ENCODE data around the gene GCNT2. TPM values are rescaled to one million over a fixed set of nuclear protein-coding genes. Genes with fewer than 3 reads are reported as not detected.
A peak's percentile ranks its signal among the peaks of the same experiment; 100 is the strongest.

GCNT2 gene
- total RNA-seq, 1 experiment from 2014 or later, result 51.2 TPM

DNA sequence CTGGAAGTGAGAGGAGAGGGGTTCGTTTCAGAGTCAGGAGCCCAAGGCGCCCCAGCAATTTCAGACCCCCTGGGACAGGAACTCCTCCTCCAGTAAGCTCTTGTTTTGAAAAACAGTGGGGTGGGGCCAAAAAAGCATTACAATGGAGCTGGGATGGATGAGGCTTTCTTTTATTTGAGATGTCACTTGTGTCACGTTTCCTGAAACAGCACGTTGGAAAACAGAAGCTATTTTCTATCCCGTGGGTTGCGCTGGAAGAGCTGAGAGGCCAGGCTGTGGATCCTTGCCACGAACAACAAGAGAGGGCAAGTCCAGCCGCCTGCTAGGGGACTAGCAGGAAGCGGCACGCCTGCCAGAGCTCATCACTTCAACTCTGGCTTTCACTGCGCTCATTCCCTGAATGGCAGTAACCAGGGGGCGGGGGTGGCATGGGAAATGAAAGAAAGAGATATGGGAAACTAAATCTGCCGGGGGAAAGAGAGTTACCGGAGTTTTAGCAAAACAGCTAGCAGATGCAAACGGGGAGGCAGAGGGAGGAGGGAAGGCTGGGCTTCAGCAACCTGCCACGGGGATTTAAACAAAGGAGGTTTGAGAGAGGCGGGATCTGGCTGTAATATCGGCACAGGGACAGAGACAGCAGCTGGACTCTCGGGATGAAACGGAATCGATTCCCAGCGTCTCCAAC, 34.6 kb downstream of the GCNT2 start (continued):
- TF ChIP-seq, protein P1, sequence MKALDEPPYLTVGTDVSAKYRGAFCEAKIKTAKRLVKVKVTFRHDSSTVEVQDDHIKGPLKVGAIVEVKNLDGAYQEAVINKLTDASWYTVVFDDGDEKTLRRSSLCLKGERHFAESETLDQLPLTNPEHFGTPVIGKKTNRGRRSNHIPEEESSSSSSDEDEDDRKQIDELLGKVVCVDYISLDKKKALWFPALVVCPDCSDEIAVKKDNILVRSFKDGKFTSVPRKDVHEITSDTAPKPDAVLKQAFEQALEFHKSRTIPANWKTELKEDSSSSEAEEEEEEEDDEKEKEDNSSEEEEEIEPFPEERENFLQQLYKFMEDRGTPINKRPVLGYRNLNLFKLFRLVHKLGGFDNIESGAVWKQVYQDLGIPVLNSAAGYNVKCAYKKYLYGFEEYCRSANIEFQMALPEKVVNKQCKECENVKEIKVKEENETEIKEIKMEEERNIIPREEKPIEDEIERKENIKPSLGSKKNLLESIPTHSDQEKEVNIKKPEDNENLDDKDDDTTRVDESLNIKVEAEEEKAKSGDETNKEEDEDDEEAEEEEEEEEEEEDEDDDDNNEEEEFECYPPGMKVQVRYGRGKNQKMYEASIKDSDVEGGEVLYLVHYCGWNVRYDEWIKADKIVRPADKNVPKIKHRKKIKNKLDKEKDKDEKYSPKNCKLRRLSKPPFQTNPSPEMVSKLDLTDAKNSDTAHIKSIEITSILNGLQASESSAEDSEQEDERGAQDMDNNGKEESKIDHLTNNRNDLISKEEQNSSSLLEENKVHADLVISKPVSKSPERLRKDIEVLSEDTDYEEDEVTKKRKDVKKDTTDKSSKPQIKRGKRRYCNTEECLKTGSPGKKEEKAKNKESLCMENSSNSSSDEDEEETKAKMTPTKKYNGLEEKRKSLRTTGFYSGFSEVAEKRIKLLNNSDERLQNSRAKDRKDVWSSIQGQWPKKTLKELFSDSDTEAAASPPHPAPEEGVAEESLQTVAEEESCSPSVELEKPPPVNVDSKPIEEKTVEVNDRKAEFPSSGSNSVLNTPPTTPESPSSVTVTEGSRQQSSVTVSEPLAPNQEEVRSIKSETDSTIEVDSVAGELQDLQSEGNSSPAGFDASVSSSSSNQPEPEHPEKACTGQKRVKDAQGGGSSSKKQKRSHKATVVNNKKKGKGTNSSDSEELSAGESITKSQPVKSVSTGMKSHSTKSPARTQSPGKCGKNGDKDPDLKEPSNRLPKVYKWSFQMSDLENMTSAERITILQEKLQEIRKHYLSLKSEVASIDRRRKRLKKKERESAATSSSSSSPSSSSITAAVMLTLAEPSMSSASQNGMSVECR (CRISPR knock-in tag; IDR thresholded peaks at IDR 0.05; ENCODE audit: borderline replicate concordance), result no peak
- no peak for TF ChIP-seq STAT6 (CRISPR knock-in tag; conservative IDR thresholded peaks at IDR 0.05; ENCODE audit: low read depth)

DNA sequence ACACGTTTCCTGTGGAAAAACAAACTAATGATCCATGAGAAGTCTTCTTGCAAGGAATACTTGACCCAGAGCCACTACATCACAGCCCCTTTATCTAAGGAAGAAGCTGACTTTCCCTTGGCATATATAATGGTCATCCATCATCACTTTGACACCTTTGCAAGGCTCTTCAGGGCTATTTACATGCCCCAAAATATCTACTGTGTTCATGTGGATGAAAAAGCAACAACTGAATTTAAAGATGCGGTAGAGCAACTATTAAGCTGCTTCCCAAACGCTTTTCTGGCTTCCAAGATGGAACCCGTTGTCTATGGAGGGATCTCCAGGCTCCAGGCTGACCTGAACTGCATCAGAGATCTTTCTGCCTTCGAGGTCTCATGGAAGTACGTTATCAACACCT, 35.4 kb downstream of the GCNT2 start:
- H3K27ac Mint-ChIP-seq, result peak overlapping the region; percentile 97
- no peak for ATAC-seq
- H3K4me3 Mint-ChIP-seq, result peak overlapping the region; percentile 94
- H3K36me3 Mint-ChIP-seq, result peaks cover 17% of the 10 kb centered on the region
- no peaks in the 10 kb centered on the region for H3K27me3 Mint-ChIP-seq (ENCODE audit: low read depth)
- ChIA-PET POLR2A (interaction anchor here (0.5 to 2.4 kb wide), 6 partner anchors 10 to 527 kb away, joined by 3 to 19 read pairs (median 4); partner anchors contain the start of gene GCNT2), CTCF (interaction anchor here (0.9 to 2.0 kb wide), 8 partner anchors 11 to 330 kb away, joined by 3 to 16 read pairs (median 4); partner anchors contain the start of genes C6orf52, PAK1IP1 and SYCP2L)
- no peak for DNase-seq (ENCODE audit: low spot score)
- TF ChIP-seq ATF3 (CRISPR knock-in tag; conservative IDR thresholded peaks at IDR 0.05) (no peak), SOX15 (CRISPR knock-in tag; IDR thresholded peaks at IDR 0.05) (no peak), FOXP4 (CRISPR knock-in tag; IDR thresholded peaks at IDR 0.05) (no peak), JUN (CRISPR knock-in tag; IDR thresholded peaks at IDR 0.05) (no peak), NR2C2 (CRISPR knock-in tag; IDR thresholded peaks at IDR 0.05) (no peak), ZNF121 (CRISPR knock-in tag; IDR thresholded peaks at IDR 0.05) (no peak), AFF4 (CRISPR knock-in tag; IDR thresholded peaks at IDR 0.05; ENCODE audit: borderline replicate concordance) (no peak), E2F5 (CRISPR knock-in tag; IDR thresholded peaks at IDR 0.05) (no peak)
- no peaks in the 10 kb centered on the region for H3K9me3 Mint-ChIP-seq
- H3K4me1 Mint-ChIP-seq, result peaks cover 79% of the 10 kb centered on the region
